Measurements from ENCODE around the gene TMEM51.

TMEM51 gene

GRCh38 chr1:15110128-15110866 lies 43.2 kb upstream of the TMEM51 start:
- TF ChIP-seq CTCF (IDR thresholded peaks at IDR 0.05; ENCODE audit: low read depth, low read length), result no peak
- no peak overlapping the region for H3K4me3 ChIP-seq (replicated peaks in 1 of 2; ENCODE audit: low read depth in 2 of 2, low read length in 2 of 2)
- no peak for DNase-seq (ENCODE audit: low read depth in 2 of 2)

- H3K4me3 ChIP-seq (replicated peaks in 1 of 2; ENCODE audit: low read depth in 2 of 2, low read length in 2 of 2), result no peak overlapping the region
- no peak for DNase-seq (ENCODE audit: low read depth in 2 of 2)
- no peak for TF ChIP-seq CTCF (IDR thresholded peaks at IDR 0.05; ENCODE audit: low read depth, low read length)
Measured at GRCh38 chr1:15110867-15111230, 42.7 kb upstream of the TMEM51 start.

GRCh38 chr1:15113146-15113545 lies 40.4 kb upstream of the TMEM51 start:
- no peak for DNase-seq (ENCODE audit: low read depth in 2 of 2)
- no peak overlapping the region for H3K4me3 ChIP-seq (replicated peaks in 1 of 2; ENCODE audit: low read depth in 2 of 2, low read length in 2 of 2)
- TF ChIP-seq CTCF (IDR thresholded peaks at IDR 0.05; ENCODE audit: low read depth, low read length), result no peak

GRCh38 chr1:15114884-15115283 lies 38.7 kb upstream of the TMEM51 start:
- H3K4me3 ChIP-seq (replicated peaks in 1 of 2; ENCODE audit: low read depth in 2 of 2, low read length in 2 of 2), result no peak overlapping the region
- TF ChIP-seq CTCF (IDR thresholded peaks at IDR 0.05; ENCODE audit: low read depth, low read length), result no peak
- no peak for DNase-seq (ENCODE audit: low read depth in 2 of 2)

GRCh38 chr1:15115542-15116330 lies 37.8 kb upstream of the TMEM51 start:
- no peak for DNase-seq (ENCODE audit: low read depth in 2 of 2)
- TF ChIP-seq CTCF (IDR thresholded peaks at IDR 0.05; ENCODE audit: low read depth, low read length), result no peak
- H3K4me3 ChIP-seq (replicated peaks in 1 of 2; ENCODE audit: low read depth in 2 of 2, low read length in 2 of 2), result no peak overlapping the region

- no peak overlapping the region for H3K4me3 ChIP-seq (replicated peaks in 1 of 2; ENCODE audit: low read depth in 2 of 2, low read length in 2 of 2)
- no peak for TF ChIP-seq CTCF (IDR thresholded peaks at IDR 0.05; ENCODE audit: low read depth, low read length)
- DNase-seq (ENCODE audit: low read depth in 2 of 2), result no peak
Measured at GRCh38 chr1:15116966-15117365, 36.6 kb upstream of the TMEM51 start.

All from cardiac fibroblast (primary cell).